Activated CD4-positive, CD25-positive, alpha-beta regulatory T cell treated with anti-CD3 and anti-CD28 coated beads, Interleukin-2, amount 50 U/mL, for 24 hours (primary cell): ENCODE data around the gene WDR72.
"Not testable (repeated sequence)": the region's sequence is repeated elsewhere in the genome, so short reads cannot be mapped to it uniquely, and the experiment has no call there.

Source experiments
- ATAC-seq, 2 donors: fragments of 150-1000 bp; cut with Tn5 transposase; one replicate each; pipeline ENCODE4 v1.10.0; 2021; ENCODE audit warnings: mild to moderate bottlenecking in 1 of 2, moderate library complexity in 1 of 2

The WDR72 gene

DNA sequence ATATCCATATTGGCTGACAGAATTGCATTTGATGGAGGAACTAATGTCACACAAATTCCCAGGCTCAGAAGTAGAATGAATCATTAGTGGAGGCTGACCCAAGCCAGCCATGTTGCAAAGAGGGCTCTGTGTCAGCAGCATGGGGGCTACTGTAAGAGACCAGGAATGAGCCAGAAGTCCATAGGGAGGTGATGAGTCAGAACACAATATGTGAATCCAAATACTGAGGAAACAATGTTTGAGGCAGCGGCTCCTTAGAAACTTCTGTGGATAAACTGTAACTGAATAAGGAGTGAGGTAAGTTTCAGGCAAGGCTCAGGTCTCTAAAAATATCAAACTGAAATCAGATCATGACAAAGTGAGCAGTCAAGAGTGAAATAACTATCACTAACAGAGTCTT, 170.7 kb downstream of the WDR72 start:
- ATAC-seq = no peak

DNA sequence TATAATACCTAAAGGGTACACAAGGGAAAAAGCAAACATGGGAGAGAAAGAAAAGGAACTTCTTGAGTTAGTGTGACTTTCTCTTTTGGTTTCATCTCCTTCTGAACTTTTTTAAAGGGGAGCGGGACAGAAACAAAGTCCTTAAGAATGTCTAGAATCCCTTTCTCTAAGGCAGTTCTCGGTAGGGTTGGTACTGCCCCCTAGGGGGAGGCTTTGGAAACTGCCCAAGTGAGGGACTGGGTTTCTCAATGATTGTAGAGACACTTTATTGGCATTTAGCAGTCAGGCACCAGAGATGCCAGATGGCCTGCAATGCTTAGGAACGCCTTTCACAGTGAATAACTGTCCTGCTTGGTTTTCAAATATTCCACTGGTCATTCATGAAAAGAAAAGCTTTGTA, 172.7 kb downstream of the WDR72 start:
- no peak for ATAC-seq

DNA sequence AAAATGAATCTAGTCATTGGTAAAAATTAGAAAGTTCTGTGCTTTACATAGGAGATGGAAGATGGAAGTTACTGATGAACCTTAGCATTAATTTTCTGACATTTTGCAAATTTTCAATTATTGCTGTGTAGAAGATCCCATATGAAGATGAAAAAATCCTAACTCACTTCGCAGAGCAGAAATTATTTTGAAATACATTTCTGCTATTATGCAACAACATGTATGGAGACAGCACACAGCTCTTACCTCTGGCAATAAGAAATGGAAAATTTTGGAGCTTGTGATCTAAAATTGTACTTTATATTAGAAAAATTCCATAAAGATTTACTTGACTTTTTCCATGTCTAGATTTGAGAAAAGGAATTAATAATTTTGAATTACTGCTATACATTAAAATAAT, 177.9 kb downstream of the WDR72 start:
- no peak for ATAC-seq

DNA sequence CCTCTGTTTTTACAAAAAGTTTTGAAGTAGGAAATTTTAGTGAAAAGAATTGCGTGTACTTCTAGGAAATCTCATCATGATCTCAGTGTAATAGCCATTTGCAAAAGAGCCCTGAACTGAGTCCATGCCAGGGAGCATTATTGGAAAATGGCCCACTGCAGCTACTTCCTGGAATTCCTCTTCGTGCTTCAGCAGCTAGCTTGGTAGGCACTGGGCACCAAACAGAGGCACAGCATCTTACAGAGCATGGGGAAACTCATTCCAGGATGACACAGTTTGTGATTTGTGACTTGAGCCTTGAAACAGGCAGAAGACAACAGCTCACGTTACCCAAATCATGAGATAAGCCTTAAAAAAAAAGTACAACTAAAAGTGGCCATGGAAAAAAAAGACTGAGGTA, 179.1 kb downstream of the WDR72 start:
- no peak for ATAC-seq

DNA sequence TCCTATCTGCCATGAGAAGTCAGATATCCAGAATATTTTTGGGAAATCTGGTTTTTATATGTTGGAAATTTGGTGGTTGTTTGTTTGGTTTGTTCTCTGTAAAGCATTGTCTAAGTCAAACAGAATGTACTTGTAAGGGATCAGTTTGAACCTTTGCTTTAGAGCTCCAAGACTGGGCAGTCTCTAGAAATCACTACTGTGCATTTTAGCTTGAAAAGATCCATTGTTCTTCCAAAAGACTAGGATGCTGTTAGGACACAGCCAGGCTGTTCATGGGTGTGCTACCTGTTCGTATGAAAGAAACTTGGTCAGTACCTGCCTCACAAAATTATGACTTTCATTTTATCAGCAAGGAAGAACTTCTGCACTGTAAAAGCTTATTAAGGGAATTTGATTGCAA, 182.6 kb downstream of the WDR72 start:
- no peak for ATAC-seq

DNA sequence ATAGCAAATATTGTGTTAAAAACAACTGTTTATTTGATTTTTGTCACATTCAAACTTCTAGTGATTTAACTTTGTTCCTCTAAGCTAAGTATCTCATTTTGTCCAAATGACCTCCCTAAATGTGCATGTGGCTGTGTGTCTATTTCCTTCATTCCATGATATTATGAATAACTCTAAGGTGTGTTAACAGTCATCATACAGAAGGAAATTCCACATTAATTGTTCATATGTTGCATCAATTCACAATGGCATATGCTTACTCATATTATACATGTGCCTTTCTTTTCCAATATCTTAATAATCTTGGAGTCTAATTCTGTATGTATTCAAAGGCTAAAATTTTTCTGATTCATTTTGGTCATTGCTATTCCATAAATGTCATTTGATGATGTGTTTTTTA, 186.4 kb downstream of the WDR72 start:
- ATAC-seq = no peak

DNA sequence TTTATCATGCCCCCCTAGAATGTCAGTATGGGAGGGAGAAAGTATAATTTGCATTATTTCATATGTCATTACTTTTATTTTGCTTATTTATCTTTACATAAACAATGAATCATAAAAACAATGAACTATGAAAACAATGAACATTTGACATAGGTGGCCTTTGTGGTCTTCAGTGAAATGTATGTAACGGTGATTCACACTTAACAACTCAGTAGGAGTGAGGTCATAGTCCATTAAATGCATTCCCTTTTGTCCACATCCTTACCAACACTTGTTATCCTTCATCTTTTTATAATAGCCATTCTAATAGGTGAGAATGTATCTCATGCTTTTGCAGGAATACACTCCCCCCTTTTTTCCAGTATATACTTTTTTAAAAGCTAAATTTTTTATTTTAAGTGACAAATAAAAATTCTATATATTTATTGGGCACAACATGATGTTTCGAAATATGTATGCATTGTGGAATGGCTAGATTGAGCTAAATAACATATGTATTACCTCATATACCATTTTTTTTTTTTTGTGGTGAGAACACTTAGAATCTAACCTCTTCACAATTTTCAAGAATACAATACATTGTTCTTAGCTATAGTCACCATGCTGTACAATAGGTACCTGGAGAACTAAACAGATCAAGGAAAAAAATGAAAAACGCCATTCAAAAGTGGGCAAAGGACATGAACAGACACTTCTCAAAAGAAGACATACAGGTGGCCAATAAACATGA, 189.5 kb downstream of the WDR72 start:
- ATAC-seq = no peak

DNA sequence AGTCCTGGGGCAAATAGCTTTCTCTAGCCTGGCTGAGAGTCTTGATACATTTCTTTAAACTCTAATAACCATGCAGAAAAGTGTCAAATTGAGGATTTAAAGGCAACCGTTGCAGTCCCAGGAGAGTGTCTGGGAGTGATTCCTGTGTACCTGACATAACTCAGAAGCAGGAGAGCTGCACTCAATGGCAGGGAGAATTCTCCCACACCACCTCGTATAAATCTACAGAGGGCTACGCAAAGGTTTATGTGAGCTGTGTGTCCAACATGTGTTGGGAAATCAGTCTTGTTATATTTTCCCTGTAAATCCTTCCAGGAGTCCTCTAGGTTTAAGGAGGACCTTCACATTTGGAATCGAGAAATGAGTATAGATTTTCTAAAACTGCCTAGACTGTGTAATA, 192.6 kb downstream of the WDR72 start:
- ATAC-seq = no peak

DNA sequence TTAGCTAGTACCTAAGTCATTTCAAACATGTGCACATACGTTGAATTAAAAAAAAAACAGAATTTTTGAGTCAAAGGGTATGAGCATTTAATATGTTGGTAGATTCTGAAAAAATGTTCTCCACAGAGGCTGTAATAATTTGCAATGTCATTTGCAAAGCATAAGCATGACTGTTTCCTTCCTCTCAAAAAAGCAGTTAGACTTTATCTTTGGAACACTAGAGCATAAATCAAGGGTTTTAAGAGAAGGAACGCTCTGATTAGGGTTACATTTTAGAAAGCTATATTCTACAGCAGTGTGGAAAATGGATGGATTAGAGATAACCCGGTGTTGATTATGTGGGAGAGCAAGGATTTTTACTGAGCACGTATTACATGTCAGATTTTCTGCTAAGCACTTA, 193.7 kb downstream of the WDR72 start:
- no peak for ATAC-seq

DNA sequence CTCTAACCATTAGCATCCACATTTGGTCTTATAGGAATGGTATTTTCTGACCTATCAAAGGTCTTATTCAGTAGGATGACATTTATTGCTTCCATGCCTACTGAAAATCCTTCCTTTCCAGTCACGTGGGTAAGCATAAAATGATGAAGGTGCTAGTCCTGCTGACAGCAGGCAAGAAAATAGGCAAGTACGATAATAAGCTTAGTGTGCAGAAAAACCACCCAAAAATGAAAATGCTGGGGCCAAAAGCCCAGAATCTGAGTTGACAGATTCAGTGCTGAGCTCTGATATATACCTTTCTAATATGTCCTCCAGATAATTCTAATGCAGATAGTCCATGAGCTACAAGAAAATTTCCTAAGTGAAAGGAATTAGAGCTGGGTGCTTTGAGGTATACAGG, 194.8 kb downstream of the WDR72 start:
- no peak for ATAC-seq

DNA sequence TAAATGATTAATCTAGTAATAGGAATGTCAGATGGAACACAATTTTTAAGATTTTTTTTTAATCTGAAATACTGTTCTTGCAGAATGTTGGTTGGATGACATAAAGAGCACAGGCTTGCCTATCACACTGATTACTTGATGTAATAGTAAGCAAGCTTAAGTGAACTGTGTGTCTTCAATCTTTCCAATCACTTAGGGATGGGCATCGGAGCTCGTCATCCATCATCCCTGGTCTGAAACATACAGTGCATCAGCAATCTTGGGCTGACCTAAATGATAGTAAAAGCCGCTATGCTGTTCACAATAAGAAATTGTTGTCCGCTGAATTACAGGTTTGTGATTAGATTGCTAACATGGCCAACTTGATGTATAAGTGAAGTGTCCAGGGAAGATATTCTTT, 195.8 kb downstream of the WDR72 start:
- no peak for ATAC-seq

DNA sequence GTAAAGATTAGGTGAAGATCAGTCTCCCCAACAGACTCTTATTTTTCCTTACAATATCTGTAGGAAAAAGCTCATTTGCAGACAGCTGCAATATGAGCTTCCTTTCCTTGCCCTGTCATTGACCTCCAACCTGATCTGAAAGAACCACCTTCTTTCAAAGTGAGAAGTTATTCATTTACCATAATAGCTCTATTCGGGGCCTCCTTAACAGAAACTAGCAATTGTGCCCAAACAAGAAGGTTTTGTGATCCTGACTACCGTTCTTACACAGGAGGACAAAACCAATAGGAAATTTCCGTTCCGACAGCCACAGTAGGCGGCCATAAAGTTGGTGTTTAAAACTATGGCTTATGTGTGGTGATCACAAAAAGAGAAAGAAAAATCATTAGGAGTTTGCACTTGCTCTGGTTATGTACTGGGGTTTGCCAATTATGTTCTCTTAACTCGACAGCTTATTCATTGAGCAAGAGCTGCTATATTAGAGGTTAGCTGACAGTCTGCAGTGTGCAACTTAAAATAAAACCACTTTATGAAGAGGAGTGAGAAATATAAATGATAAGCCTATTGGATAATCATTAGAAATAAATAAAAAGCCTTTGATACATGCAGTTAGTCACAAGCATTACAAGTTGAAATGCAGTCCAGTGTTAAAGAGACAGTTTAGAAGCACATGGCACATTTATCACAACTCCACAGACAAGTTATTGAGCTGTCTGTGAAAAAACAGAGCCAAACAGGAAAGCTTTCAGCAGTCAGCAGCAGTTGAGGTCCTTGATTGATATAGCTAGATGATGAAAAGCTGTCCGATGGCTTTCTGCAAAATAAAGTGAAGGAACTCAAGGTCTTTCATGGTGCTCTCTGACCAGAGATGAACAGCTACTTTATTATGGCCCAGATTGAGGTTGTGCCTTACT, 199.8 kb downstream of the WDR72 start:
- no peak for ATAC-seq

DNA sequence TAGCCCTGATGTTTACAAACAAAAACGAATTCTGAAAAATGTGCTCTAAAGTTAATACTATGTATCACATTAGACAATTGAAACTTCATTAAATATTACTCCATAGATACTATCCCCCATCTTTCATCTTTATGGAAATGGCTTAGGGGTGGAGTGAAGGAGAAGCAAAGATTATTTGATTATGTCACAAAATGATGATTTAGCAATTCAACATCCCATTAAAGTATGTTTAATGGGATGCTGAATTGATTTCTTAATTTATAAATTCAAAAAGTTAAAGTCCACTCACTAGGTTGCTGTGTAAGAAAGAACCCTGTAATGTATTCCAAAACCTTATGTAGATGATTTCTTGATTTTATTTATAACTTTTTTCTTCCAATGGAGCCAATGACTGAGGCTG, 201.1 kb downstream of the WDR72 start:
- no peak for ATAC-seq

DNA sequence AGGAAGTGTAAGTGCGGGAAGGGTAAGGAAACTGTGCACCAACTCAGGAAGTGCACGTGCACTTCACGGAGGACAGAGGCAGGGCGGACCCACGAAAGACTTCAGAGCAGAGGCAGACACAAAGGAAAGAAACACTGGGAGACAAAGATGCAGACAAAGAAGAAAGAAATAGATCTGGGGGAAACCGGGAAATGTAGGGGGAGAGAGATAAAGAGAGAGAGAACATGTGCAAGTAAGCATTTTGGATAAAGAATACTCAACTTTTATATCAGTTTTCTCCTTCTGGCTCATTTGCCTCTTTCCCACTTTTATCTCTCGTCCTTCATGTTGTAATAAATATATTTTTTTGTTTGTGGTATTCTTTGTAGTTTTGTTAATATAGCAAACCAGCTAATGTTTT, 204.2 kb downstream of the WDR72 start:
- ATAC-seq = no peak

DNA sequence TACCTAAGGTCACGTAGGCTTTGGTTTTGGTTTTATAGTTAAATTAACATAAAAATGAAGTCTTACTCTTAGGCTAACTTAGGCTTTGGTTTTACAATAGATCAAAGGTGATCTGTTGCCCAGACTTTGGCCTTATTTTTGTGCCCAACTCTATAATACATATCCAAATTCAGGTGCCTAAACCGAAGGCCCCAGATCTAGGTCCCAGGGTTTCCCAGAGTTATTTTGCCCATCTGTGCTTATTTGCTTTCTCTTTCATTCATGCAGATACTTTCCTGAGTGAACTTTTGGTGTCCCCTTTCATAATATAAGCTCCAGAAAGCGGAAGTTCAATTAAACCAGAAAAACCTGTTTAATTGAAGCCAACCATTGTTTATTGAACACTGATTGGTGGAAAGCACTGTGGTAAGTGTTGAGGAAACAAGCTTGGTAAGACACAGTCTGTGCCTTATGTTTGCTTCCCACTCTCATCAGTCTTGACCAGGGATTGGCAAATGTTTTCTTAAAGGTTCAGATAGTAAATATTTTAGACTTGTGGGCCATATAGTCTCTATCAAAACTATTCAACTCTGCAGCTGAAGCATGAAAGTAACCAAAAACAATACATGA, 209.7 kb downstream of the WDR72 start:
- no peak for ATAC-seq

DNA sequence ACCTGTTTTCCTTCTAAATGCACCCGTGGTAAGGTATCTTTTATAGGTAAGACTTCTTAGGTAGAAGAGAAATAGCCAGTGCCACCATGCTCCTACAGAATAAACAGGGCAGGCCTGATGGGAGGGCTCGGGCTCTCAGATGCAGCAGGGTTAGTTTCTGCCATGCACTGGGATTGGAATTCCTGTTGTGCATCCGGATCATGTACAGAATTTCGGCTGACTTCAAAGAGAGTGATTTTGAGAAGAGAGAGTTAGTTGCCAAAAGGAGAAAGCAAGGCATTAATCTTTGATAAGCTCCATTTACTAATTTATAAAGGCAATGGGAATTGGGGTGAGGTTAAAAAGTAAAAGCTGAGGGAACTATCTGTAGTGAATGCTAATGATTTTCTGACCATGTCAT, 211.2 kb downstream of the WDR72 start:
- ATAC-seq = no peak

DNA sequence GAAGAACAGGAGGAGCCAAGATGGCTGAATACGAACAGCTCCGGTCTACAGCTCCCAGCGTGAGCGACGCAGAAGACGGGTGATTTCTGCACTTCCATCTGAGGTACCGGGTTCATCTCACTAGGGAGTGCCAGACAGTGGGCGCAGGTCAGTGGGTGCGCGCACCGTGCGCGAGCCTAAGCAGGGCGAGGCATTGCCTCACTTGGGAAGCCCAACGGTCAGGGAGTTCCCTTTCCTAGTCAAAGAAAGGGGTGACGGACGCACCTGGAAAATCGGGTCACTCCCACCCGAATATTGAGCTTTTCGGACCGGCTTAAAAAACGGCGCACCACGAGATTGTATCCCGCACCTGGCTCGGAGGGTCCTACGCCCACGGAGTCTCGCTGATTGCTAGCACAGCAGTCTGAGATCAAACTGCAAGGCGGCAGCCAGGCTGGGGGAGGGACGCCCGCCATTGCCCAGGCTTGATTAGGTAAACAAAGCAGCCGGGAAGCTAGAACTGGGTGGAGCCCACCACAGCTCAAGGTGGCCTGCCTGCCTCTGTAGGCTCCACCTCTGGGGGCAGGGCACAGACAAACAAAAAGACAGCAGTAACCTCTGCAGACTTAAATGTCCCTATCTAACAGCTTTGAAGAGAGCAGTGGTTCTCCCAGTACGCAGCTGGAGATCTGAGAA, 218.7 kb downstream of the WDR72 start:
- not testable (repeated sequence) for ATAC-seq

DNA sequence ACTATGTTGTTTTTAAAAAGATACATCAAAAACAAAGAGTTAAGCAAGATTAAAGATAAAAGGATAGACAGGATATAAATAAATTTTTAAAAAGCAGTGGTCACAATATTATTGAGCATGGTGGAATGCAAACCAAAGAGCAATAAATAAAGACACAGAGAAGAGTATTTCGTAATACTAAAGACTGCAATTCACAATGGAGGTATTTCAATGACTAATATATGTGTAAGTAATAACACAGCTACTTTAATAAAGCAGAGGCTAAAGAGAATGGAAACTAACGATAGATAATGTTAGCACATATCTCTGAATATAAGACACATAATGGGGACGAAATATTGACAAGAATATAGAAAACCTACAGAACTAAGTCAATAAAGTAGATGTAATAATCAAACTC, 219.6 kb downstream of the WDR72 start:
- ATAC-seq = no peak

DNA sequence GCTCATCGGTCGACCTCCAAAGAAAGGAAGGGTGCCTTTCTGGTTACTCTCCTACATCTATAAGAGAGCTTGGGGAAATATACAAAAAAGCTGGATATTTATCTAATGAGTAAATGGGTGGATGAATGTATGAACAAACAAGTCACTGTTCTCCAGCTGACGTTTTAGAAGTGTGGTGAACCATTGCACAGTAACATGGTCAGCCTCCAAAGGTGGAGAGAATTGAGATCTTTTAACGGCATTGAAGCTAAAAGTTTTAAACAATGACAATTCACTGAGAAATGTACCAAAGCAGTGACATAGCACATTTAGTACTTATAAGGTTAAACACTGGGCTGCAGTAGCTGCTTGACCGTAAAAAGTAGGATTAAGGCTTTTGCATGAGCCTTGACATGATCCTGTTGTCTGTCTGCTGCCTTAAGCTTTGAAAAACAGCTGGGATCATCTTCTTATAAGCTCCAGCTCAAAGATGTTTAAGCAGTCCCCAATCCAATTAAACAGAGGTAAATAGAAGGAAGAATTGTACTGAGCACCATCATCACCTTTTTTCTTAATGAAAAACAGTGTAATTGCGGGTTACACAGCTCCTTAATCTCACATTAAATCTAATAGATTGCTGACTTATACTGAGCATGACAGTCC, 222.9 kb downstream of the WDR72 start:
- ATAC-seq = no peak

DNA sequence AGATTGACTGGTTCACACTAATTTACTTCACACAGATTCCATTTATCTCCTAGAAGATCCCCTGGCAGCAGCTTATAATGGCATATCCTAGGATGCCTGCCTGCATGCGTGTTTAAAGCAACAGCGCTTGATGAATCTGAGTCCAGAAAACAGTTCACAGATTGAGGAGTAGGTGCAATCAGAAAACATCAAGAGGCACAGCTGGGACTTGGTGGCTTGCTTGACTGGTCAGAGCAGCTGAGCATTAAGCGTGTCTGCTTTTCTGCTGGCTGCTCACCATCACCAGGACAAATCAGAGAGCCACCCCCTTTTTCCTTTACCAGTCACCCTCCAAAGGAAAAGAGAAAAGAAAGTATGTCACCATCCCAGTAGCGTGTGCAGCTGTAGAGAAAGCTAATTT, 223.6 kb downstream of the WDR72 start:
- ATAC-seq = no peak

DNA sequence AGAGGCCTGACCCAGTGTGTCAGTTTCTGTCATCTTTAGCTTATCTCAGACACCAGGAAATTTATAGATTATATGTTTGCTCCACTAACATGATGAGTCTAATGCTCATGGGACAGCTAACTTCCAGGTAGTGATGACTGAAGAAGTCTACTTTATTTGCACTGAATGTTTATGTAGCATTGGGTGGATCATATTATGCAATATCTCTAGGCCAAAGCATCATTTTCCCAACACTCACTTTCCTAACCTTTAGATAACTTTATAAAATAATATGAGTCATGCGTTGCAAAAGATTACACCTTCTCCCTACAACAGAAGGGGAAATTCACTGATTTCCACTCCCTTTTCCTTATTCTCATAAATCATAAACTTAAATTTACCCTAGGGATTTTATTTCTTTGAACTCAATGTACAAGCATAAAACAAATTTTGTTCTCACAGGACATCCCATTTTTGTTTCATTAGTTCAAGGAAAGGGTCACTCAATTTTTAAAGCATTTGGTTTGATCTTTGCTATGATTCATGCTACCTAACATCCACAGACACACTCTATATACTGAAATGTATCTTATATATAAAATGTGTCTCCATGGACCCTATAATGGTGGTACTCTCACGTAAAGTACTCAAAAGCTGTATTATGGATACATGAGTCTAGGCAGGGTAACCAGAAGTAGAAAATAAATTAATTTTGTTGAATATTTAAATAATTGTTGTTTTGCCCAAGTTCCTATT, 225.2 kb downstream of the WDR72 start:
- no peak for ATAC-seq

DNA sequence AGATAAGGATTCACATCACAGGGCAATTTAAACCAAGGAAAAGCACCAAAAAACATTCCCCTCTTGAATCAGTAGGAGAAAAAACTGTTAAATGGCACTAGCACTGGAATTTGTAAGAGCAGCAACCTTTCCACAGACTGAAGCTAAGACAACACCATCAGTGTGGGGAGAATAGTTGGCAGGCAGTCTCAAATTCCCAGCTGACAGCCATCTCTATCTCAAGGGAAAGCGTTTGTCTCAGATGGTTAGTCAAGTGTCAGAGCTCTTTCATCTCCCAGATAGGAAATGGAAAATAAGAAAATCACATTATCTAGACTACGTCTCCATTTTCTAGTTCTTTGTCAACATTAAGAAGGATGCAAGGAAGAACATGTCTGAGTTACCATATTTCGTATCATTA, 228.7 kb downstream of the WDR72 start:
- no peak for ATAC-seq
